Measurements from ENCODE around the gene RNF5. TPM values are rescaled to one million over a fixed set of nuclear protein-coding genes. Genes with fewer than 3 reads are reported as not detected.
A peak's percentile ranks its signal among the peaks of the same experiment; 100 is the strongest.
"Not testable (repeated sequence)": the region's sequence is repeated elsewhere in the genome, so short reads cannot be mapped to it uniquely, and the experiment has no call there.

RNF5 gene, protein sequence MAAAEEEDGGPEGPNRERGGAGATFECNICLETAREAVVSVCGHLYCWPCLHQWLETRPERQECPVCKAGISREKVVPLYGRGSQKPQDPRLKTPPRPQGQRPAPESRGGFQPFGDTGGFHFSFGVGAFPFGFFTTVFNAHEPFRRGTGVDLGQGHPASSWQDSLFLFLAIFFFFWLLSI
- total RNA-seq, result 10 to 100 TPM; 45.0 to 49.2 TPM

GRCh38 chr6:32177788-32178546 lies at the start of gene RNF5:
RNF5 (plus strand) TSS chr6:32178405; CDS start chr6:32178512, 107 bp downstream.
- Mint-ChIP-seq H3K36me3 (ENCODE audit: insufficient read depth in 2 of 2) (peaks cover 13% of the 10 kb centered on the region in 2 donors), H3K4me1 (ENCODE audit: low read depth) (peaks cover 81% of the 10 kb centered on the region), H3K4me3 (peak within 1 kb of the TSS; percentile 93 to 98), H3K27me3 (ENCODE audit: low read depth) (no peaks in the 10 kb centered on the region), H3K27ac (peak within 1 kb of the TSS; percentile 91), H3K9me3 (no peaks in the 10 kb centered on the region)
- DNase-seq (peak; percentile 90 to 95), ATAC-seq (replicated peaks in 1 of 2) (peak; percentile 86 to 88)

- H3K9me3 Mint-ChIP-seq, result peaks cover 0 to 2% of the 10 kb centered on the region in 2 donors
- H3K27me3 Mint-ChIP-seq (ENCODE audit: low read depth), result no peaks in the 10 kb centered on the region
- peaks cover 43% of the 10 kb centered on the region for H3K4me1 Mint-ChIP-seq (ENCODE audit: low read depth)
- H3K4me3 Mint-ChIP-seq, result peak overlapping the region; percentile 87 to 100
- no peak for ATAC-seq (replicated peaks in 1 of 2)
- H3K27ac Mint-ChIP-seq, result peak overlapping the region; percentile 82
- no peak for DNase-seq
- H3K36me3 Mint-ChIP-seq (ENCODE audit: insufficient read depth in 2 of 2), result peaks cover 11 to 17% of the 10 kb centered on the region in 2 donors
These were observed 49.4 kb upstream of the RNF5 start for GRCh38 chr6:32128751-32129296.

DNA sequence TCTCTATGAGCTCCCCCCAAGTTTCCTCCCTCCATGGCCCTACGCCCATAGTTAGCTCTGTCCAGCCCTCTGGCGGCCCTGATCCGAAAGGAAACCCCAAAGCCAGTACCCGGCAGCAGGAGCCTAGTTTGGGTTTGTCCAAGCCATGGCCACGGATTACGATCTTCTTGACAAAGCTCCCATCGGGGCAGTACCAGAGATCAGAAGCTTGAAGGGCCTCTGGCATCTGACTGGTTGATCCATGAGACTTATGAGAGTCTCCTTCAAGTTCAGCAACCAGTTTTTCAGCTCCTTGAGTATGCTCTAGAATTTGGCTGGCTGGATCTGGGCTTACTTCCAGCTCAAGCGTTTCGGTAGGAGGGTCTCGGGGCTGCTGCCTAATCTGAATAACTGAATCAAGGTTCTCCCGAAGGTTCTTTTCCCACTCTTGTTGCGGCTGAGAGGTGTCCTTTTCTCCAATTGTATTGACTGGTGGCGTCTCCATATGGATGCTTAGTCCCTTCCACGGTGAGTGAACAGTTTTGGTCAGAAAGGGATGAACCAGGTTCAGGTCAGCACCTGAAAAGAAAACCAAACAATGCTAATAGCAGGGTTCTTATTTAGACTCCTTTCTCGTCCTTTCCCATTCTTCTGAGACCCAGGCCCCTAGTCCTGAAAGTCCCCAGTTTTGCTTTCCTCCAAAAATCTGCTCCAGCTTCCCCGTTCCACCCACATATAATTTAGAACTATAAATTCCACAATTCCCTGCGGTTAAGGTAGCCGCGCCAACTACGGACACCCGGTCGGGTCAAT lies 48.7 kb upstream of the RNF5 start:
- ATAC-seq (replicated peaks in 1 of 2) (no peak), DNase-seq (no peak)
- Mint-ChIP-seq H3K4me3 (peak overlapping the region; percentile 87 to 100), H3K4me1 (ENCODE audit: low read depth) (peaks cover 43% of the 10 kb centered on the region), H3K27me3 (ENCODE audit: low read depth) (no peaks in the 10 kb centered on the region), H3K27ac (peak overlapping the region; percentile 97), H3K36me3 (ENCODE audit: insufficient read depth in 2 of 2) (peaks cover 8 to 11% of the 10 kb centered on the region in 2 donors), H3K9me3 (peaks cover 0 to 2% of the 10 kb centered on the region in 2 donors)

- Mint-ChIP-seq H3K27ac (no peak overlapping the region), H3K4me1 (ENCODE audit: low read depth) (peaks cover 35% of the 10 kb centered on the region), H3K4me3 (peak overlapping the region in 1 of 2 donors; percentile 11), H3K9me3 (peaks cover 0 to 2% of the 10 kb centered on the region in 2 donors), H3K36me3 (ENCODE audit: insufficient read depth in 2 of 2) (peaks cover 5 to 6% of the 10 kb centered on the region in 2 donors), H3K27me3 (ENCODE audit: low read depth) (no peaks in the 10 kb centered on the region)
- DNase-seq, result no peak
- no peak for ATAC-seq (replicated peaks in 1 of 2)
These were observed 46.7 kb upstream of the RNF5 start for GRCh38 chr6:32131439-32131948.

DNA sequence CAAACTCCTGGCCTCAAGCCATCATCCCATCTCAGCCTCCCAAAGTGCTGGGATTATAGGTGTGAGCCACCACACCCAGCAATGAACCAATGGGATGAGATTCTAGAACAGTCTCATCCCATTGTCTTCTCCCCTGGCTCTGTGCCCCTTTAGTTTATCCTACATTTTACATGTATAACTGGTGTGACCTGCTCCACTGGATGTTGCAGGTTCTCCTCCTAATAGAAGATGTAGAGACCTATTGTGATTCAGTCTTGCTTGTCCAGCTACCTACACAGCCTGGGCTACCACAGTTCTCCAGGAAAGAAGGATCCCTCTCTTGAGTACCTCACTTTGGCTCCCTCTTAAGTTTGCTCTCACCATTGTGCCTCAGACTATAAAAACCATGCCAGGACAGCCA lies 46.1 kb upstream of the RNF5 start:
- no peak overlapping the region for H3K4me3 Mint-ChIP-seq
- DNase-seq (no peak), ATAC-seq (replicated peaks in 1 of 2) (no peak)
- H3K27me3 Mint-ChIP-seq (ENCODE audit: low read depth), result no peaks in the 10 kb centered on the region
- peaks cover 0 to 3% of the 10 kb centered on the region in 2 donors for H3K36me3 Mint-ChIP-seq (ENCODE audit: insufficient read depth in 2 of 2)
- H3K27ac Mint-ChIP-seq, result no peak overlapping the region
- H3K4me1 Mint-ChIP-seq (ENCODE audit: low read depth), result peaks cover 29% of the 10 kb centered on the region
- H3K9me3 Mint-ChIP-seq, result peaks cover 0 to 2% of the 10 kb centered on the region in 2 donors

DNA sequence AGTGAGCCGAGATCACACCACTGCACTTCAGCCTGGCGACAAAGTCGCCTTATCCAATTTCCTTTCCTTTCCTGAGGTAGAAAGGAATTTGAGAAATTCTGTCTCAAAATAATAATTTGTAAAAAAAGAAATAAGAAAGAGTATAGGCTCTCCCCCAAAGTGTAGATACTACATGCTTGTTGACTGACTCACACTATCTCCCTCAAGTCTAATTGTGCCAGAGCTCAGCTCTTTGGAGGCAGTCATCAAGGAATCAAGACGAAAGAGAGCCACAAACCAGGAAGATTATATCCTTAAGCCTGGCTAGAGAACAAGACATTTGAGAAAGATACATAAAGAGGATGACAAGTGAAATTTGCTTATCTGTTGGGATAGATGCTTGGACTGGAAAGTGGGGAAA lies 44.4 kb upstream of the RNF5 start:
- ATAC-seq (replicated peaks in 1 of 2), result no peak
- Mint-ChIP-seq H3K4me1 (ENCODE audit: low read depth) (peaks cover 16% of the 10 kb centered on the region), H3K9me3 (peaks cover 0 to 2% of the 10 kb centered on the region in 2 donors), H3K36me3 (ENCODE audit: insufficient read depth in 2 of 2) (no peaks in the 10 kb centered on the region), H3K27ac (no peak overlapping the region), H3K27me3 (ENCODE audit: low read depth) (no peaks in the 10 kb centered on the region), H3K4me3 (no peak overlapping the region)
- no peak for DNase-seq

GRCh38 chr6:32137454-32137853 lies 40.8 kb upstream of the RNF5 start:
- Mint-ChIP-seq H3K27me3 (ENCODE audit: low read depth) (no peaks in the 10 kb centered on the region), H3K27ac (no peak overlapping the region), H3K4me1 (ENCODE audit: low read depth) (no peaks in the 10 kb centered on the region), H3K4me3 (no peak overlapping the region), H3K9me3 (no peaks in the 10 kb centered on the region), H3K36me3 (ENCODE audit: insufficient read depth in 2 of 2) (no peaks in the 10 kb centered on the region)
- ATAC-seq (replicated peaks in 1 of 2) (no peak), DNase-seq (no peak)

DNA sequence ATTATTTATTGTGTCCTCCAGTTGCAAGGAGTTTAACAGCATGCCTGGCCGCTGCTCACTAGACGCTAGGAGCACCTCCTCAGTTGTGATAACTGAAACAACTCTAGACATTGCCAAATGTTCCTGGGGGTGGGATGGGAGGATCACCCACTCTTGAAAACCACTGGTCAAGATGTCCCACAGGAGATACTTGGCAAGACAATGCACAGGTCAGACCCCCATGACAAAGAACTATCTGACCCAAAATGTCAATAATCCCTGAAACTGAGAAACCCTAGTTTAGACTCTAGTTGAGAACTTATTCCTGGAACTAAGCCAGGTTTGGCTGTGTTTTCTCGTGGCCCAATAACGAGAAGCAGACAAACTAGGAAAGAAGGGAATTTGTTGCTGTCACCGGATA lies 38.6 kb upstream of the RNF5 start:
- Mint-ChIP-seq H3K27ac (no peak overlapping the region), H3K9me3 (no peaks in the 10 kb centered on the region), H3K36me3 (ENCODE audit: insufficient read depth in 2 of 2) (no peaks in the 10 kb centered on the region), H3K27me3 (ENCODE audit: low read depth) (no peaks in the 10 kb centered on the region), H3K4me3 (no peak overlapping the region), H3K4me1 (ENCODE audit: low read depth) (no peaks in the 10 kb centered on the region)
- DNase-seq (no peak), ATAC-seq (replicated peaks in 1 of 2) (no peak)

GRCh38 chr6:32140420-32141046 lies 37.7 kb upstream of the RNF5 start:
- DNase-seq, result no peak
- no peak for ATAC-seq (replicated peaks in 1 of 2)
- no peaks in the 10 kb centered on the region for H3K9me3 Mint-ChIP-seq
- no peaks in the 10 kb centered on the region for H3K36me3 Mint-ChIP-seq (ENCODE audit: insufficient read depth in 2 of 2)
- no peaks in the 10 kb centered on the region for H3K27me3 Mint-ChIP-seq (ENCODE audit: low read depth)
- no peaks in the 10 kb centered on the region for H3K4me1 Mint-ChIP-seq (ENCODE audit: low read depth)
- H3K4me3 Mint-ChIP-seq, result no peak overlapping the region
- H3K27ac Mint-ChIP-seq, result no peak overlapping the region

- H3K9me3 Mint-ChIP-seq; H3K27ac Mint-ChIP-seq; H3K4me3 Mint-ChIP-seq; DNase-seq; ATAC-seq (replicated peaks in 1 of 2); H3K36me3 Mint-ChIP-seq (ENCODE audit: insufficient read depth in 2 of 2): not testable (repeated sequence)
- H3K27me3 Mint-ChIP-seq (ENCODE audit: low read depth), result peaks cover 27% of the 10 kb centered on the region
- peaks cover 24% of the 10 kb centered on the region for H3K4me1 Mint-ChIP-seq (ENCODE audit: low read depth)
These were observed 34.0 kb upstream of the RNF5 start for GRCh38 chr6:32144238-32144637.

- no peaks in the 10 kb centered on the region for H3K9me3 Mint-ChIP-seq
- peaks cover 31% of the 10 kb centered on the region for H3K4me1 Mint-ChIP-seq (ENCODE audit: low read depth)
- H3K4me3 Mint-ChIP-seq, result no peak overlapping the region
- H3K27me3 Mint-ChIP-seq (ENCODE audit: low read depth), result peaks cover 34% of the 10 kb centered on the region
- H3K27ac Mint-ChIP-seq, result no peak overlapping the region
- no peak for ATAC-seq (replicated peaks in 1 of 2)
- no peaks in the 10 kb centered on the region for H3K36me3 Mint-ChIP-seq (ENCODE audit: insufficient read depth in 2 of 2)
- no peak for DNase-seq
These were observed 31.9 kb upstream of the RNF5 start for GRCh38 chr6:32146287-32146686.

DNA sequence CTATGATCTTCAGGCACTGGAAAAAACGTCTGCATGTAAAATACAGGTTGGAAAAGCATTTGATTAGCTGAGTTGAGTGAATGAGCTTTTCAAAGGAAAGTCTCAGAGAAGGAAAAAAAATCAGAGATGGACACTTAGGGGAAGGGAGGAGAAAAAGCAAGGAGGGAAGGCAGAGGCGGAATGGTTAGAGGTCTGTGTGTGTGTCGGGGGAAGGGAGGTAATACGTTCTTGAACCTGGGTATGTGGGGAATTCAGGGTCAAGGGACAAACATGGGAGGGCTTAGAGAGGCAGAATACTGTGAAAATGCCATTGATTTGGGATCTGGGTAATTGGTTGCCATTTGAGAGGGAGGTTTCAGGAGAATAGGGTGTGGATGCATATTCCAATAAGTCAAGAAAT lies 31.5 kb upstream of the RNF5 start:
- peaks cover 37% of the 10 kb centered on the region for H3K27me3 Mint-ChIP-seq (ENCODE audit: low read depth)
- no peak overlapping the region for H3K4me3 Mint-ChIP-seq
- H3K9me3 Mint-ChIP-seq, result no peaks in the 10 kb centered on the region
- ATAC-seq (replicated peaks in 1 of 2) (no peak), DNase-seq (no peak)
- no peak overlapping the region for H3K27ac Mint-ChIP-seq
- H3K4me1 Mint-ChIP-seq (ENCODE audit: low read depth), result peaks cover 34% of the 10 kb centered on the region
- no peaks in the 10 kb centered on the region for H3K36me3 Mint-ChIP-seq (ENCODE audit: insufficient read depth in 2 of 2)

Measured in activated T-cell treated with anti-CD3 and anti-CD28 coated beads, Interleukin-2, amount 50 U/mL, for 72 hours (primary cell).